Activated naive CD4-positive, alpha-beta T cell (primary cell): Measurements from ENCODE around the gene HOXD4.

ENCODE experiments used
- DNase-seq, 4 experiments: peaks; one replicate each; lab custom pipeline; 2025; lab: John Stamatoyannopoulos, UW

The HOXD4 gene

GRCh38 chr2:176114120-176114929 is 37.0 kb upstream of the HOXD4 start:
- no peak for DNase-seq

- DNase-seq: no peak
These were observed 36.3 kb upstream of the HOXD4 start for GRCh38 chr2:176114930-176115625.

- DNase-seq: no peak
These were observed 35.2 kb upstream of the HOXD4 start, which contains the start of gene HOXD10 for GRCh38 chr2:176115883-176116813. Gene HOXD10 (plus strand): TSS chr2:176116778. CDS start chr2:176116834, 56 bp downstream.

GRCh38 chr2:176117162-176117822 is 34.1 kb upstream of the HOXD4 start:
- no peak for DNase-seq

DNA sequence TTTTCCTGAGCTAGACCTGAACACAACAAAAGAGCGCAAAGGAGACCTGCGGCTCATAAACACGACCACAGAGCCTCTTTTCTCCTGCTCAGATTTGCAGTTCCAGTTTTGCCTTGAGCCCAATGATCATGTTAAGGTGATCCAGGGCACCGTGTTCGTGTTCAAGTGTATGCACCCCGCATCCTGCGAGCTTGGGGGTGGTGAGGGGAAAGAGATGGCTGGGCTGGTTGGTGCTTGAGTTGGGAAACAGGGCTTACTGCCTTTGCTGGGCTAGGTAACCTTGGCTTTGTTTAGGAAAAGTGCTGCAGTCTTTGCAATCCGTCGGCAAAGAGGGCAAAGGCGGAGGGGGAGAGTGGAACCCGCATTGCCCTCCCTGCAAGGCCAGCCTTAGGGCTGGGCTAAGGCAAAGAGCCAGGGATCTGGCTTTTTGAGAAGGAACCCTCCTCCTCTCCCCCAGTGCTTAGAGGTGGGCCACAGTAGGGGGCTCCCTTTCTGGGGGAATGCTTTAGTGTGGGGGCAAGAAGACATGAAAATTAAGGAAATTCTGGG is 33.5 kb upstream of the HOXD4 start:
- DNase-seq: no peak

DNA sequence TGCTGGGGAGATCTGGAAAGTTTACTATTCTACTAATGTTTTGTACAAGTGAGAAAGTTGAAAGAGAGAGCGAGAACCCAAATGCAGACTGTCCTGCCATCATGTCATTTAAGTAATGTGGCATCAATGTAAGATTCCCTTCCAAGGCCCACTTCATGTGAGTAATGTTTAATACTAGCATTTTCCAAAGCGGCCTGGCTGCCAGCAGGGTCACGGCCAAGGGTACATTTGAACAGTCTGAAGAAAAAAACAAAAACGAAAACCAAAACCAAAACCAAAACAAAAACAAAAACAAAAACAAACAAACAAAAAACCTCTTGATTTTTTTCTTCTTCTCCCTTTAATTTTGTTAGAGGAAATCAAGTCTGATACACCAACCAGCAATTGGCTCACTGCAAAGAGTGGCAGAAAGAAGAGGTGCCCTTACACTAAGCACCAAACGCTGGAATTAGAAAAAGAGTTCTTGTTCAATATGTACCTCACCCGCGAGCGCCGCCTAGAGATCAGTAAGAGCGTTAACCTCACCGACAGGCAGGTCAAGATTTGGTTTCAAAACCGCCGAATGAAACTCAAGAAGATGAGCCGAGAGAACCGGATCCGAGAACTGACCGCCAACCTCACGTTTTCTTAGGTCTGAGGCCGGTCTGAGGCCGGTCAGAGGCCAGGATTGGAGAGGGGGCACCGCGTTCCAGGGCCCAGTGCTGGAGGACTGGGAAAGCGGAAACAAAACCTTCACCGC is 32.6 kb upstream of the HOXD4 start:
- no peak for DNase-seq

GRCh38 chr2:176120364-176121189 is 30.8 kb upstream of the HOXD4 start:
- DNase-seq: no peak

DNA sequence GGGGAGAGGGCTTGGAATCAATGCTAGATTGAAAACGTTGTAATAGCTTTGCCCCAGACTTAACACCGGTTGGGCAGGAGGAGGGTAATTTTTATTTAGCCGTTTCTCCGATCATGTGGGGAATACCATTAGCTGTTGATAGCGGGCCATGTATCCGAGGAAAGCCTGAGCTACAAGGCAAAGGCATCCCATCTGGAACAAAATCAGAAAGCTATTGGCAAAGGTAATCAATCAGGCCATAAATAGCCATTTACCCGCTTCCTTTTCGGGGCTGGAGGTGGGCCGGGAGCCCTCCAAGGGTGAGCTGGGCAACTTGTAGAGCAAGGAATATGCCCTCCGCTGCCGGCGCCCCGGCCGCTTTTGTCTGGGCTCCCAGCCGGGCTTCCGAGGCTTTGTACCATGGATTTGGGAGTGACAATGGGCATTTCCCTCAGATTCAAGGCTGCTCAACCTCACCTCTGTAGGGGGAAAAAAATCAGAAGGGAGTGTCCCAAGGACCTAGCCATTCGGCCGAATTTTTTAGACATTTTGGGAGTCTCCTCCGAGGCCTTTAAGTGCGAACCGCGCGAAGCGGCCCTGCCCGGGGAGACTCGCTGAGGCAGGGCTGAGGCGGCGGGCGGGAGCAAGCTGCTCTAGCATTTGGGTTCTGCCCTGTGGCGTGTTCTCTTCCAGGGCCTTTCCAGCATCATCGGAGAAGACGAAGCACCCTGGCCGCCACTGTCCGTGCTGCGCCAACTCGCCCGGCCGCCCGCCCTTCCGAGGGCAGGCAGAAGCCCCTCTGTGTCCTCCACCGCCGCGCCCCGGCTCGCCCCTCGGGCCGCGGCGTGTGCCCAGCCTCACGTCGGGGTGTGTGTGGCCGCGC is 29.9 kb upstream of the HOXD4 start:
- no peak for DNase-seq

DNA sequence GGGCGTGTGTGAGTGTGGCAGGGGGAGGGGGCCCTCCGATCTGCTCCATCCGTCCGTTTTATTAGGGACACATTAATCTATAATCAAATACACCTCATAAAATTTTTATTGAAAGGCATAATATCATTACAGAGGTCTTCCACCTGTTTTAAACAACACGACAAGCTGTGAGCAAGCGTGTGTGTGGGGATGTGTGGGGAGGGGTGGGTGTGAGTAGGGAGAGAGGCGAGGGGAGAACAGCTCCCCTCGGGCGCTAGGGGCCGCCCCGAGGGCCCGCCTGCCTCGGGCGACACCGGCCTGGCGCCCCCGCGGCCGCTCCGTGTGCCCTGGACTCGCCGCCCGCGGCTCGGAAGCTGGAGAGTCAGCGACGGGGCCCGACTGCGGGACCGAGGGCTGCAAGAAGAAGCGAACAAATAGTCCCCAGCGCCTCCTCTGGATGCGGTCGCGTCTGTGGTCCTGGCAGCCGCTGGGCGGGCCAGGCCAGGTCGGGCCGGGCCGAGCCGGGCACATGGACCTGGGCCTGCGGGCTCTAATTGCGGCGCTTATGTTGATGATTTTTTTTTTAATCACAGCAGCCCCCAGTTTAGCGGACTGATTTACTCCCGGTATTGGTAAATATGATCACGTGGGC is 29.2 kb upstream of the HOXD4 start:
- DNase-seq: no peak

DNA sequence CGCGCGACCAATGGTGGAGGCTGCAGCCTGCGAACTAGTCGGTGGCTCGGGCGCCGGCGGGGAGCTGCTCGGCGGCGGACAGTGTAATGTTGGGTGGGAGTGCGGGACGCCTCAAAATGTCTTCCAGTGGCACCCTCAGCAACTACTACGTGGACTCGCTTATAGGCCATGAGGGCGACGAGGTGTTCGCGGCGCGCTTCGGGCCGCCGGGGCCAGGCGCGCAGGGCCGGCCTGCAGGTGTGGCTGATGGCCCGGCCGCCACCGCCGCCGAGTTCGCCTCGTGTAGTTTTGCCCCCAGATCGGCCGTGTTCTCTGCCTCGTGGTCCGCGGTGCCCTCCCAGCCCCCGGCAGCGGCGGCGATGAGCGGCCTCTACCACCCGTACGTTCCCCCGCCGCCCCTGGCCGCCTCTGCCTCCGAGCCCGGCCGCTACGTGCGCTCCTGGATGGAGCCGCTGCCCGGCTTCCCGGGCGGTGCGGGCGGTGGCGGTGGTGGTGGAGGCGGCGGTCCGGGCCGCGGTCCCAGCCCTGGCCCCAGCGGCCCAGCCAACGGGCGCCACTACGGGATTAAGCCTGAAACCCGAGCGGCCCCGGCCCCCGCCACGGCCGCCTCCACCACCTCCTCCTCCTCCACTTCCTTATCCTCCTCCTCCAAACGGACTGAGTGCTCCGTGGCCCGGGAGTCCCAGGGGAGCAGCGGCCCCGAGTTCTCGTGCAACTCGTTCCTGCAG is 28.5 kb upstream of the HOXD4 start, which contains the start of gene HOXD9:
TSS of gene HOXD9 (plus strand) at position 37 of the 728 bp plus-strand sequence. CDS start at position 87, 50 bp downstream.
- DNase-seq: no peak

DNA sequence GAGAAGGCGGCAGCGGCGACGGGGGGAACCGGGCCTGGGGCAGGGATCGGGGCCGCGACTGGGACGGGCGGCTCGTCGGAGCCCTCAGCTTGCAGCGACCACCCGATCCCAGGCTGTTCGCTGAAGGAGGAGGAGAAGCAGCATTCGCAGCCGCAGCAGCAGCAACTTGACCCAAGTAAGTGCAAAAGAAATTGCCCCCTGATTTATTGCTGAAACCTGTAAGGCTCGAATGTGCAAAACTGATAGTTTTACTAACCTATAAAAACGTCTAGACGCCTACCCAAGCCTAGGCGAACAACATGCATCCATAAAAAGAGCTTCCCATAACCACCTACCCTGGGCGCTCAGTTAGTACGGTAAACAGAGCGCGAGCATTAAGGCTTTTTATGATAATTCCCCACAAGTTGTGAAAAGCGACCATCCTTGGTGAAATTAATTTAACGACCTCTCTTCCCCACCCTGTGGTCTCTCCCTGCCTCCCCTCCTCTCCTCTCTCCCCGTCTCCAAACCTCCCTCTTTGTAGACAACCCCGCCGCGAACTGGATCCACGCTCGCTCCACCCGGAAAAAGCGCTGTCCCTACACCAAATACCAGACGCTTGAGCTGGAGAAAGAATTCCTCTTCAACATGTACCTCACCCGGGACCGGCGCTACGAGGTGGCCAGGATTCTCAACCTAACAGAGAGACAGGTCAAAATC is 27.8 kb upstream of the HOXD4 start:
- no peak for DNase-seq

DNA sequence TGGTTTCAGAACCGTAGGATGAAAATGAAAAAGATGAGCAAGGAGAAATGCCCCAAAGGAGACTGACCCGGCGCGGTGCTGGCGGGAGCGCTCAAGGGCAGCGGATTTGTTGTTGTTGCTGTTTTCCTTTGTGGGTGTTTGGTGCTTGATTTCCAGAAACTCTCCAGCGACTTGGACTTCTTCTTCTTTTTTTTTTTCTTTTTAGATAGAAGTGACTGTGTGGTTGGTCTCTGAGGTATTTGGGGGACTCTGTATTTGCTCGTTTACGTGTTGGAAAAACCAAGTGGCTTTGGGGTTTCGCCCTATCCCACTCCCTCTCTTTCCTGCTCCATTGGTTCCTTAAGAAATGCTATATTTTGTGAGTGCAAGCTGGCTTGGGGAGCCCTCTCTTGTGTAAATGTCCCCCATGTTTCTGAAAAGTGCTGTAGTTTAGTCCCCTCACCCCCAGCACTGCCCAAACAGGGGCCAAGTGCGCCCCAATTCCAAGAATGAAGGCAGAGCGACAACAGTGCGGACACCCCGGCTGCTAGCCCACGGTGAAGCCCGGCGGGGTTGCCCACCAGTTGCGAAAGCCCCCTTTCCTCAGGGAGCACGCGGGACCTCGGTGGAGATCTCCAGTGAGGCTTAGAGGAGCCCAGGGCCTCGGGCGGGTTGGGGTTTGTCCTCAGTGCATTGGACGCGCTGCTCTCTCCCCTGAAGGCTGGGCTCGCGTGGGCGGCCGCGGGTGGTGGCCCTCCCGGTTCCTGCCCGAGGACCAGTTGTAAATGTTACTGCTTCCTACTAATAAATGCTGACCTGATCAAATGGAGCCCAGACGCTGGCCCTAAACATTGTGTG is 27.0 kb upstream of the HOXD4 start:
- DNase-seq: no peak

GRCh38 chr2:176124947-176125771 is 26.2 kb upstream of the HOXD4 start:
- DNase-seq: no peak

DNA sequence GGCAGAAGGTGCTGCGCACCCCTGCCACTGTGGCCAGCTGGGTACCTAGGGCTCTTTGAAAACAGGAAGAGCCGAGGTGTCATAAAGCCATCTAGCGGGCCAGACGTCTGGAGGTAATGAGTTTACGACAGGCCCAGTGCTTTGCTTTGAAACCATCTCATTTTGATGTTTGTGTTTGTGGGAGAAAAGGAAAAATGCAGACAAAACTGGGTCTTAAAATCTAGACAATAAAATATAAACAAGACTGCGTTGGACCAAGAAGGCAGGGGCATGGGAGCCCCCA is 25.6 kb upstream of the HOXD4 start:
- no peak for DNase-seq
